Gastrocnemius medialis (tissue), 4 donors: ENCODE measurements around the gene ALKBH1.

Experiments used
- POLR2A ChIP-seq, 2 donors: fragments of 450-650 bp; IDR thresholded peaks; one replicate each; pipeline ENCODE4 v1.6.1; 2017; ENCODE audit warnings: antibody characterized with exemption in 2 of 2, mild to moderate bottlenecking in 2 of 2, moderate library complexity in 2 of 2
- TF ChIP-seq, protein P1 (sequence below), 5 experiments: fragments of 450-650 bp in 3 of 5; fragments of 200-600 bp in 2 of 5; sonication (generic) in 2 of 5; IDR thresholded peaks in 4 of 5; conservative IDR thresholded peaks in 1 of 5; 1 replicate in 4 of 5; 2 replicates in 1 of 5; pipeline ENCODE4 v1.5.1; 2016 to 2019; ENCODE audit warnings: antibody characterized with exemption in 5 of 5, mild to moderate bottlenecking in 3 of 5, moderate library complexity in 3 of 5

DNA sequence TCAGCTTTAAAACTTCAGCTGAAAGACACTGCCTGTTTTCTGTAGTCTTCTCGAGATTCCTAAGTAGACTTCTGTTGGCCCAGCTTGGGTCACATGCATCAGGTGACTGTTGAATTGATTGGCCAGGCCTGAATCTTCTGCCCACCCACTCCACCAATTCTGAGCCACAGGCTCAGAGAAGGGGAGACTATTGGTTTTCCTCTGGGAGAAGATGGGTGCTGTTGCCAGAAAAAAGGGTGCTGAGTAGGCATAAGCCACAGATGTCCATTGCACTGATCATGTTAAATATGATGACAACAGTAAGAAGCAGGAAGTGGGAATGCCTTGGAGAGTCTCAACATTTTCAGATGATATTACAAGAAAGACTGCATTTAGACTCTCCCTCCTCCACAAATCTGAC lies 84.6 kb downstream of the ALKBH1 start:
- TF ChIP-seq, protein P1, sequence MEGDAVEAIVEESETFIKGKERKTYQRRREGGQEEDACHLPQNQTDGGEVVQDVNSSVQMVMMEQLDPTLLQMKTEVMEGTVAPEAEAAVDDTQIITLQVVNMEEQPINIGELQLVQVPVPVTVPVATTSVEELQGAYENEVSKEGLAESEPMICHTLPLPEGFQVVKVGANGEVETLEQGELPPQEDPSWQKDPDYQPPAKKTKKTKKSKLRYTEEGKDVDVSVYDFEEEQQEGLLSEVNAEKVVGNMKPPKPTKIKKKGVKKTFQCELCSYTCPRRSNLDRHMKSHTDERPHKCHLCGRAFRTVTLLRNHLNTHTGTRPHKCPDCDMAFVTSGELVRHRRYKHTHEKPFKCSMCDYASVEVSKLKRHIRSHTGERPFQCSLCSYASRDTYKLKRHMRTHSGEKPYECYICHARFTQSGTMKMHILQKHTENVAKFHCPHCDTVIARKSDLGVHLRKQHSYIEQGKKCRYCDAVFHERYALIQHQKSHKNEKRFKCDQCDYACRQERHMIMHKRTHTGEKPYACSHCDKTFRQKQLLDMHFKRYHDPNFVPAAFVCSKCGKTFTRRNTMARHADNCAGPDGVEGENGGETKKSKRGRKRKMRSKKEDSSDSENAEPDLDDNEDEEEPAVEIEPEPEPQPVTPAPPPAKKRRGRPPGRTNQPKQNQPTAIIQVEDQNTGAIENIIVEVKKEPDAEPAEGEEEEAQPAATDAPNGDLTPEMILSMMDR (IDR thresholded peaks at IDR 0.05 in 4 of 5, conservative IDR thresholded peaks at IDR 0.05 in 1 of 5) = no peak
- no peak for TF ChIP-seq POLR2A (IDR thresholded peaks at IDR 0.05)
